ENCODE results near the gene C6orf89. TPM values are rescaled to one million over a fixed set of nuclear protein-coding genes. Genes with fewer than 3 reads are reported as not detected.

Gene C6orf89
- total RNA-seq, 1 experiment from 2014 or later: 40.1 TPM

- no peak for TF ChIP-seq EZH2 (IDR thresholded peaks at IDR 0.05; ENCODE audit: low read depth)
- TF ChIP-seq CTCF (conservative IDR thresholded peaks at IDR 0.05): no peak
- Histone ChIP-seq H3K27me3 (ENCODE audit: insufficient read depth, low read depth) (no peaks in the 10 kb centered on the region), H3K36me3 (ENCODE audit: low read depth) (no peaks in the 10 kb centered on the region), H2AFZ (no peak overlapping the region), H3K79me2 (ENCODE audit: low read depth) (no peaks in the 10 kb centered on the region), H3K9me3 (ENCODE audit: insufficient read depth, low read depth) (no peaks in the 10 kb centered on the region), H3K4me1 (replicated peaks; ENCODE audit: insufficient read depth) (peaks cover 24% of the 10 kb centered on the region), H3F3A (ENCODE audit: insufficient read depth, low read depth) (peaks cover 16% of the 10 kb centered on the region; the same call in 1 of the 2 replicates), H3K9me2 (ENCODE audit: insufficient read depth) (no peaks in the 10 kb centered on the region), H3K4me3 (no peak overlapping the region), H4K20me1 (ENCODE audit: insufficient read depth) (no peaks in the 10 kb centered on the region), H3K4me2 (no peak overlapping the region), H3K27ac (no peak overlapping the region)
- intact Hi-C loops (cut with micrococcal nuclease; ENCODE audit: unreplicated experiment): no loop called here
- ChIA-PET POLR2A (ENCODE audit: unreplicated experiment) (no interaction called here), CTCF (no interaction called here)
- no TSS peak for BruUV-seq (replicated peaks)
- no peak for DNase-seq
These were observed 58.9 kb downstream of the C6orf89 start for GRCh38 chr6:36944650-36945049.

- CTCF ChIA-PET: no interaction called here
- peaks cover 22% of the 10 kb centered on the region; the same call in 1 of the 2 replicates for H3F3A ChIP-seq (ENCODE audit: insufficient read depth, low read depth)
- peaks cover 30% of the 10 kb centered on the region for H3K4me1 ChIP-seq (replicated peaks; ENCODE audit: insufficient read depth)
- POLR2A ChIA-PET (ENCODE audit: unreplicated experiment): no interaction called here
- H3K4me3 ChIP-seq: no peak overlapping the region
- no peaks in the 10 kb centered on the region for H3K36me3 ChIP-seq (ENCODE audit: low read depth)
- no peaks in the 10 kb centered on the region for H4K20me1 ChIP-seq (ENCODE audit: insufficient read depth)
- H3K9me3 ChIP-seq (ENCODE audit: insufficient read depth, low read depth): no peaks in the 10 kb centered on the region
- no peaks in the 10 kb centered on the region for H3K79me2 ChIP-seq (ENCODE audit: low read depth)
- TF ChIP-seq CTCF (conservative IDR thresholded peaks at IDR 0.05) (no peak), EZH2 (IDR thresholded peaks at IDR 0.05; ENCODE audit: low read depth) (no peak)
- intact Hi-C loops (cut with micrococcal nuclease; ENCODE audit: unreplicated experiment): no loop called here
- BruUV-seq (replicated peaks): no TSS peak
- no peaks in the 10 kb centered on the region for H3K27me3 ChIP-seq (ENCODE audit: insufficient read depth, low read depth)
- H2AFZ ChIP-seq: no peak overlapping the region
- no peaks in the 10 kb centered on the region for H3K9me2 ChIP-seq (ENCODE audit: insufficient read depth)
- no peak overlapping the region for H3K4me2 ChIP-seq
- no peak overlapping the region for H3K27ac ChIP-seq
- no peak for DNase-seq
These were observed 59.5 kb downstream of the C6orf89 start for GRCh38 chr6:36945301-36945700.

GRCh38 chr6:36946526-36946925, 60.8 kb downstream of the C6orf89 start:
- Histone ChIP-seq H3K9me2 (ENCODE audit: insufficient read depth) (no peaks in the 10 kb centered on the region), H3K27ac (no peak overlapping the region), H3K79me2 (ENCODE audit: low read depth) (no peaks in the 10 kb centered on the region), H3K4me1 (replicated peaks; ENCODE audit: insufficient read depth) (peaks cover 32% of the 10 kb centered on the region), H4K20me1 (ENCODE audit: insufficient read depth) (no peaks in the 10 kb centered on the region), H3K4me3 (no peak overlapping the region), H3K9me3 (ENCODE audit: insufficient read depth, low read depth) (no peaks in the 10 kb centered on the region), H2AFZ (no peak overlapping the region), H3K4me2 (no peak overlapping the region), H3K36me3 (ENCODE audit: low read depth) (no peaks in the 10 kb centered on the region), H3K27me3 (ENCODE audit: insufficient read depth, low read depth) (no peaks in the 10 kb centered on the region), H3F3A (ENCODE audit: insufficient read depth, low read depth) (peaks cover 23% of the 10 kb centered on the region; the same call in 1 of the 2 replicates)
- BruUV-seq (replicated peaks): no TSS peak
- peak in 1 of 2 experiments; percentile 42 for DNase-seq
- ChIA-PET CTCF (no interaction called here), POLR2A (ENCODE audit: unreplicated experiment) (interaction anchor here (0.6 kb wide), 1 partner anchor 39 kb away, joined by 4 read pairs; the partner anchor contains the start of gene MTCH1)
- intact Hi-C loops (cut with micrococcal nuclease; ENCODE audit: unreplicated experiment): no loop called here
- TF ChIP-seq CTCF (conservative IDR thresholded peaks at IDR 0.05) (no peak), EZH2 (IDR thresholded peaks at IDR 0.05; ENCODE audit: low read depth) (no peak)
